ENCODE results near the gene OLIG3.

The OLIG3 gene

DNA sequence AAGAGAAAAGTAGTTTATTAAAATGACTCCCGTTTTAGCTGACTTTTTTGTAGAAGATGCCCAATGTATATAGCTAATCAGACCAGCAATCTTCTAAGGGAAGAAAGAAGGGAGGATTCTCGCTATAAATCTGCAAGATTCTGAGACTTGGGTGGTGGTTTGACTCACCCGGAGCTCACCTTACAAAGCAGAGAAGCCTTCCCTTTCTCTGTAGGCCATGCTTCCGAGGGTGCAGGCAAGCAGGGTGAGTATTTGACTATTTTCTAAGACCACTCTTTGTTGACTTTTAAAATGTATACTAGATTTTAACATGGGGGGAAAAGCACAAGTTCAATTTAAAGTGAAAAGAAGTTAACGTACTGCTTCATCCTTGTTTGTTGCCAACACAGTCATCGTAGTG is 2.7 kb downstream of the OLIG3 start:
- POLR2A ChIA-PET = no interaction called here
- TF ChIP-seq ZNF302 (tag by site-specific recombination; IDR thresholded peaks at IDR 0.05; ENCODE audit: low read depth) = no peak
- TF ChIP-seq ZNF792 (tag by site-specific recombination; IDR thresholded peaks at IDR 0.05) = no peak
- TF ChIP-seq ZFP37 (tag by site-specific recombination; IDR thresholded peaks at IDR 0.05) = no peak
- TF ChIP-seq, protein P1, sequence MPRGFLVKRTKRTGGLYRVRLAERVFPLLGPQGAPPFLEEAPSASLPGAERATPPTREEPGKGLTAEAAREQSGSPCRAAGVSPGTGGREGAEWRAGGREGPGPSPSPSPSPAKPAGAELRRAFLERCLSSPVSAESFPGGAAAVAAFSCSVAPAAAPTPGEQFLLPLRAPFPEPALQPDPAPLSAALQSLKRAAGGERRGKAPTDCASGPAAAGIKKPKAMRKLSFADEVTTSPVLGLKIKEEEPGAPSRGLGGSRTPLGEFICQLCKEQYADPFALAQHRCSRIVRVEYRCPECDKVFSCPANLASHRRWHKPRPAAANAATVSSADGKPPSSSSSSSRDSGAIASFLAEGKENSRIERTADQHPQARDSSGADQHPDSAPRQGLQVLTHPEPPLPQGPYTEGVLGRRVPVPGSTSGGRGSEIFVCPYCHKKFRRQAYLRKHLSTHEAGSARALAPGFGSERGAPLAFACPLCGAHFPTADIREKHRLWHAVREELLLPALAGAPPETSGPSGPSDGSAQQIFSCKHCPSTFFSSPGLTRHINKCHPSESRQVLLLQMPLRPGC (tag by site-specific recombination; IDR thresholded peaks at IDR 0.05) = no peak
- TF ChIP-seq ZNF707 (tag by site-specific recombination; IDR thresholded peaks at IDR 0.05) = no peak
- no peak for TF ChIP-seq ZEB2 (tag by site-specific recombination; IDR thresholded peaks at IDR 0.05)
- TF ChIP-seq ZFP41 (tag by site-specific recombination; IDR thresholded peaks at IDR 0.05; ENCODE audit: borderline replicate concordance) = no peak
- TF ChIP-seq, protein P2, sequence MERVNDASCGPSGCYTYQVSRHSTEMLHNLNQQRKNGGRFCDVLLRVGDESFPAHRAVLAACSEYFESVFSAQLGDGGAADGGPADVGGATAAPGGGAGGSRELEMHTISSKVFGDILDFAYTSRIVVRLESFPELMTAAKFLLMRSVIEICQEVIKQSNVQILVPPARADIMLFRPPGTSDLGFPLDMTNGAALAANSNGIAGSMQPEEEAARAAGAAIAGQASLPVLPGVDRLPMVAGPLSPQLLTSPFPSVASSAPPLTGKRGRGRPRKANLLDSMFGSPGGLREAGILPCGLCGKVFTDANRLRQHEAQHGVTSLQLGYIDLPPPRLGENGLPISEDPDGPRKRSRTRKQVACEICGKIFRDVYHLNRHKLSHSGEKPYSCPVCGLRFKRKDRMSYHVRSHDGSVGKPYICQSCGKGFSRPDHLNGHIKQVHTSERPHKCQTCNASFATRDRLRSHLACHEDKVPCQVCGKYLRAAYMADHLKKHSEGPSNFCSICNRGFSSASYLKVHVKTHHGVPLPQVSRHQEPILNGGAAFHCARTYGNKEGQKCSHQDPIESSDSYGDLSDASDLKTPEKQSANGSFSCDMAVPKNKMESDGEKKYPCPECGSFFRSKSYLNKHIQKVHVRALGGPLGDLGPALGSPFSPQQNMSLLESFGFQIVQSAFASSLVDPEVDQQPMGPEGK (tag by site-specific recombination; IDR thresholded peaks at IDR 0.05) = no peak
- TF ChIP-seq ZNF585B (tag by site-specific recombination; IDR thresholded peaks at IDR 0.05) = no peak
- no peak for TF ChIP-seq IKZF3 (tag by site-specific recombination; IDR thresholded peaks at IDR 0.05)
- TF ChIP-seq, protein P3, sequence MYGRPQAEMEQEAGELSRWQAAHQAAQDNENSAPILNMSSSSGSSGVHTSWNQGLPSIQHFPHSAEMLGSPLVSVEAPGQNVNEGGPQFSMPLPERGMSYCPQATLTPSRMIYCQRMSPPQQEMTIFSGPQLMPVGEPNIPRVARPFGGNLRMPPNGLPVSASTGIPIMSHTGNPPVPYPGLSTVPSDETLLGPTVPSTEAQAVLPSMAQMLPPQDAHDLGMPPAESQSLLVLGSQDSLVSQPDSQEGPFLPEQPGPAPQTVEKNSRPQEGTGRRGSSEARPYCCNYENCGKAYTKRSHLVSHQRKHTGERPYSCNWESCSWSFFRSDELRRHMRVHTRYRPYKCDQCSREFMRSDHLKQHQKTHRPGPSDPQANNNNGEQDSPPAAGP (tag by site-specific recombination; IDR thresholded peaks at IDR 0.05) = no peak
- TF ChIP-seq, protein P4, sequence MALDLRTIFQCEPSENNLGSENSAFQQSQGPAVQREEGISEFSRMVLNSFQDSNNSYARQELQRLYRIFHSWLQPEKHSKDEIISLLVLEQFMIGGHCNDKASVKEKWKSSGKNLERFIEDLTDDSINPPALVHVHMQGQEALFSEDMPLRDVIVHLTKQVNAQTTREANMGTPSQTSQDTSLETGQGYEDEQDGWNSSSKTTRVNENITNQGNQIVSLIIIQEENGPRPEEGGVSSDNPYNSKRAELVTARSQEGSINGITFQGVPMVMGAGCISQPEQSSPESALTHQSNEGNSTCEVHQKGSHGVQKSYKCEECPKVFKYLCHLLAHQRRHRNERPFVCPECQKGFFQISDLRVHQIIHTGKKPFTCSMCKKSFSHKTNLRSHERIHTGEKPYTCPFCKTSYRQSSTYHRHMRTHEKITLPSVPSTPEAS (tag by site-specific recombination; IDR thresholded peaks at IDR 0.05) = no peak
- TF ChIP-seq ZNF558 (tag by site-specific recombination; IDR thresholded peaks at IDR 0.05) = no peak
- TF ChIP-seq ZNF701 (tag by site-specific recombination; IDR thresholded peaks at IDR 0.05) = no peak
- no peak for TF ChIP-seq ZIC2 (tag by site-specific recombination; IDR thresholded peaks at IDR 0.05)
- TF ChIP-seq ZNF654 (tag by site-specific recombination; IDR thresholded peaks at IDR 0.05; ENCODE audit: low read depth) = no peak
- H3K4me3 ChIP-seq (ENCODE audit: low read depth, low read length) = no peak overlapping the region
- no peaks in the 10 kb centered on the region for H3K36me3 ChIP-seq (ENCODE audit: control insufficient read depth in 2 of 2, insufficient read depth in 1 of 2, low read length in 2 of 2)
- CTCF ChIA-PET = no interaction called here
- no peaks in the 10 kb centered on the region for H3K4me1 ChIP-seq (ENCODE audit: control insufficient read depth, insufficient read depth, low read length)
- no peak overlapping the region for H3K27ac ChIP-seq (ENCODE audit: extremely low read depth, low read depth, low read length)
- no peaks in the 10 kb centered on the region for H3K9me3 ChIP-seq (ENCODE audit: control insufficient read depth, insufficient read depth, low read depth, low read length)

DNA sequence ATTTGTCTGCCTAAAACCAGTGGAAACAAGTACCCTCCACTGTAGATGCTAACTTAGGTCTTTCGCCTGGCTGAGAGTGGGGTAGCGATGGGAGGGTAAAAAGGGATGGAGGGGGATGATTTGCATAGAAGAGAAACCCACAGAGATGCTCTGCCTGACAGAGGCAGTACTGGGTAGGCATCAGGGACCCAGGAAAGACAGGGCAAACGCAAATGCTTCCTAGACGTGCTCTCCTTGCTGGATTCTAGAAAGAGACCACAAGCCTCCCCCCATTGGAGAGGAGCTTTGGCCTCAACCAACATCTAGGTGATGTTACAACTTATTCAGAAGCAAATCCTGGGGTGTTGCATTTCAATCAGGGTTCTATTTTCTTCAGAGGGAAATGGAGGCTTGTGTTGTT is 3.2 kb downstream of the OLIG3 start:
- CTCF ChIA-PET = no interaction called here
- POLR2A ChIA-PET = no interaction called here
- no peaks in the 10 kb centered on the region for H3K4me1 ChIP-seq (ENCODE audit: control insufficient read depth, insufficient read depth, low read length)
- no peak overlapping the region for H3K27ac ChIP-seq (ENCODE audit: extremely low read depth, low read depth, low read length)
- H3K4me3 ChIP-seq (ENCODE audit: low read depth, low read length) = no peak overlapping the region
- no peaks in the 10 kb centered on the region for H3K36me3 ChIP-seq (ENCODE audit: control insufficient read depth in 2 of 2, insufficient read depth in 1 of 2, low read length in 2 of 2)
- no peaks in the 10 kb centered on the region for H3K9me3 ChIP-seq (ENCODE audit: control insufficient read depth, insufficient read depth, low read depth, low read length)
- no peak for TF ChIP-seq ZNF768 (tag by site-specific recombination; IDR thresholded peaks at IDR 0.05)
- TF ChIP-seq ZNF239 (tag by site-specific recombination; IDR thresholded peaks at IDR 0.05) = no peak
- TF ChIP-seq SP2 (tag by site-specific recombination; IDR thresholded peaks at IDR 0.05) = no peak
- TF ChIP-seq, protein P5, sequence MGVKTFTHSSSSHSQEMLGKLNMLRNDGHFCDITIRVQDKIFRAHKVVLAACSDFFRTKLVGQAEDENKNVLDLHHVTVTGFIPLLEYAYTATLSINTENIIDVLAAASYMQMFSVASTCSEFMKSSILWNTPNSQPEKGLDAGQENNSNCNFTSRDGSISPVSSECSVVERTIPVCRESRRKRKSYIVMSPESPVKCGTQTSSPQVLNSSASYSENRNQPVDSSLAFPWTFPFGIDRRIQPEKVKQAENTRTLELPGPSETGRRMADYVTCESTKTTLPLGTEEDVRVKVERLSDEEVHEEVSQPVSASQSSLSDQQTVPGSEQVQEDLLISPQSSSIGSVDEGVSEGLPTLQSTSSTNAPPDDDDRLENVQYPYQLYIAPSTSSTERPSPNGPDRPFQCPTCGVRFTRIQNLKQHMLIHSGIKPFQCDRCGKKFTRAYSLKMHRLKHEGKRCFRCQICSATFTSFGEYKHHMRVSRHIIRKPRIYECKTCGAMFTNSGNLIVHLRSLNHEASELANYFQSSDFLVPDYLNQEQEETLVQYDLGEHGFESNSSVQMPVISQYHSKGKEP (tag by site-specific recombination; IDR thresholded peaks at IDR 0.05) = no peak
- no peak for TF ChIP-seq ZNF112 (tag by site-specific recombination; IDR thresholded peaks at IDR 0.05)
- TF ChIP-seq, protein P6, sequence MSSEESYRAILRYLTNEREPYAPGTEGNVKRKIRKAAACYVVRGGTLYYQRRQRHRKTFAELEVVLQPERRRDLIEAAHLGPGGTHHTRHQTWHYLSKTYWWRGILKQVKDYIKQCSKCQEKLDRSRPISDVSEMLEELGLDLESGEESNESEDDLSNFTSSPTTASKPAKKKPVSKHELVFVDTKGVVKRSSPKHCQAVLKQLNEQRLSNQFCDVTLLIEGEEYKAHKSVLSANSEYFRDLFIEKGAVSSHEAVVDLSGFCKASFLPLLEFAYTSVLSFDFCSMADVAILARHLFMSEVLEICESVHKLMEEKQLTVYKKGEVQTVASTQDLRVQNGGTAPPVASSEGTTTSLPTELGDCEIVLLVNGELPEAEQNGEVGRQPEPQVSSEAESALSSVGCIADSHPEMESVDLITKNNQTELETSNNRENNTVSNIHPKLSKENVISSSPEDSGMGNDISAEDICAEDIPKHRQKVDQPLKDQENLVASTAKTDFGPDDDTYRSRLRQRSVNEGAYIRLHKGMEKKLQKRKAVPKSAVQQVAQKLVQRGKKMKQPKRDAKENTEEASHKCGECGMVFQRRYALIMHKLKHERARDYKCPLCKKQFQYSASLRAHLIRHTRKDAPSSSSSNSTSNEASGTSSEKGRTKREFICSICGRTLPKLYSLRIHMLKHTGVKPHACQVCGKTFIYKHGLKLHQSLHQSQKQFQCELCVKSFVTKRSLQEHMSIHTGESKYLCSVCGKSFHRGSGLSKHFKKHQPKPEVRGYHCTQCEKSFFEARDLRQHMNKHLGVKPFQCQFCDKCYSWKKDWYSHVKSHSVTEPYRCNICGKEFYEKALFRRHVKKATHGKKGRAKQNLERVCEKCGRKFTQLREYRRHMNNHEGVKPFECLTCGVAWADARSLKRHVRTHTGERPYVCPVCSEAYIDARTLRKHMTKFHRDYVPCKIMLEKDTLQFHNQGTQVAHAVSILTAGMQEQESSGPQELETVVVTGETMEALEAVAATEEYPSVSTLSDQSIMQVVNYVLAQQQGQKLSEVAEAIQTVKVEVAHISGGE (tag by site-specific recombination; conservative IDR thresholded peaks at IDR 0.05; ENCODE audit: low read depth) = no peak
- TF ChIP-seq ZNF138 (tag by site-specific recombination; IDR thresholded peaks at IDR 0.05; ENCODE audit: borderline replicate concordance) = no peak
- TF ChIP-seq ZNF514 (tag by site-specific recombination; IDR thresholded peaks at IDR 0.05) = no peak
- no peak for TF ChIP-seq ZNF24 (tag by site-specific recombination; IDR thresholded peaks at IDR 0.05)
- TF ChIP-seq ZNF530 (tag by site-specific recombination; IDR thresholded peaks at IDR 0.05; ENCODE audit: low read depth) = no peak
- TF ChIP-seq SALL2 (tag by site-specific recombination; IDR thresholded peaks at IDR 0.05; ENCODE audit: borderline replicate concordance) = no peak

Measured in HEK293 (cell line).